ENCODE results near the gene MT2A. TPM values are rescaled to one million over a fixed set of nuclear protein-coding genes. Genes with fewer than 3 reads are reported as not detected.

The MT2A gene
- total RNA-seq, 1 donor: 33.7 TPM

- TF ChIP-seq CTCF (IDR thresholded peaks at IDR 0.05; ENCODE audit: extremely low read depth, low read depth, low read length): no peak
- H3K79me2 ChIP-seq (ENCODE audit: insufficient read depth, low read length): no peaks in the 10 kb centered on the region
- peak overlapping the region; percentile 3 for H3K4me3 ChIP-seq (ENCODE audit: insufficient read depth, low read length)
- no peaks in the 10 kb centered on the region for H3K9me3 ChIP-seq (ENCODE audit: low read depth, low read length)
- no peak for DNase-seq (ENCODE audit: insufficient read length, low spot score, missing footprints)
- H4K20me1 ChIP-seq (ENCODE audit: insufficient read depth, low read length): no peaks in the 10 kb centered on the region
- peak overlapping the region; percentile 83 for H3K4me2 ChIP-seq (ENCODE audit: insufficient read depth, low read length)
- H3K4me1 ChIP-seq (ENCODE audit: insufficient read depth, low read length): peaks cover 77% of the 10 kb centered on the region
- no peaks in the 10 kb centered on the region for H3K36me3 ChIP-seq (ENCODE audit: insufficient read depth, low read length)
- H3K27ac ChIP-seq (ENCODE audit: low read depth, low read length): peak overlapping the region; percentile 98
- H2AFZ ChIP-seq (ENCODE audit: low read length): peak overlapping the region; percentile 14
- no peaks in the 10 kb centered on the region for H3K27me3 ChIP-seq (ENCODE audit: insufficient read depth, low read length)
Observed at GRCh38 chr16:56611281-56611833, 3.0 kb downstream of the MT2A start.

GRCh38 chr16:56613706-56614105, 5.3 kb downstream of the MT2A start:
- no peak overlapping the region for H3K4me2 ChIP-seq (ENCODE audit: insufficient read depth, low read length)
- peak overlapping the region; percentile 65 for H3K27ac ChIP-seq (ENCODE audit: low read depth, low read length)
- no peaks in the 10 kb centered on the region for H3K27me3 ChIP-seq (ENCODE audit: insufficient read depth, low read length)
- no peak overlapping the region for H2AFZ ChIP-seq (ENCODE audit: low read length)
- no peaks in the 10 kb centered on the region for H3K9me3 ChIP-seq (ENCODE audit: low read depth, low read length)
- DNase-seq (ENCODE audit: insufficient read length, low spot score, missing footprints): no peak
- H3K36me3 ChIP-seq (ENCODE audit: insufficient read depth, low read length): no peaks in the 10 kb centered on the region
- TF ChIP-seq CTCF (IDR thresholded peaks at IDR 0.05; ENCODE audit: extremely low read depth, low read depth, low read length): no peak
- H3K79me2 ChIP-seq (ENCODE audit: insufficient read depth, low read length): no peaks in the 10 kb centered on the region
- H4K20me1 ChIP-seq (ENCODE audit: insufficient read depth, low read length): no peaks in the 10 kb centered on the region
- H3K4me1 ChIP-seq (ENCODE audit: insufficient read depth, low read length): peaks cover 65% of the 10 kb centered on the region
- H3K4me3 ChIP-seq (ENCODE audit: insufficient read depth, low read length): no peak overlapping the region

GRCh38 chr16:56614549-56614991, 6.2 kb downstream of the MT2A start:
- Histone ChIP-seq H3K27me3 (ENCODE audit: insufficient read depth, low read length) (no peaks in the 10 kb centered on the region), H3K4me3 (ENCODE audit: insufficient read depth, low read length) (no peak overlapping the region), H3K79me2 (ENCODE audit: insufficient read depth, low read length) (no peaks in the 10 kb centered on the region), H3K4me1 (ENCODE audit: insufficient read depth, low read length) (peaks cover 57% of the 10 kb centered on the region), H2AFZ (ENCODE audit: low read length) (no peak overlapping the region), H4K20me1 (ENCODE audit: insufficient read depth, low read length) (no peaks in the 10 kb centered on the region), H3K36me3 (ENCODE audit: insufficient read depth, low read length) (no peaks in the 10 kb centered on the region), H3K9me3 (ENCODE audit: low read depth, low read length) (no peaks in the 10 kb centered on the region), H3K27ac (ENCODE audit: low read depth, low read length) (peak overlapping the region; percentile 65), H3K4me2 (ENCODE audit: insufficient read depth, low read length) (peak overlapping the region; percentile 12)
- DNase-seq (ENCODE audit: insufficient read length, low spot score, missing footprints): peak; percentile 89
- no peak for TF ChIP-seq CTCF (IDR thresholded peaks at IDR 0.05; ENCODE audit: extremely low read depth, low read depth, low read length)

GRCh38 chr16:56615353-56615752, 7.0 kb downstream of the MT2A start:
- peaks cover 51% of the 10 kb centered on the region for H3K4me1 ChIP-seq (ENCODE audit: insufficient read depth, low read length)
- no peaks in the 10 kb centered on the region for H3K27me3 ChIP-seq (ENCODE audit: insufficient read depth, low read length)
- no peak for TF ChIP-seq CTCF (IDR thresholded peaks at IDR 0.05; ENCODE audit: extremely low read depth, low read depth, low read length)
- no peaks in the 10 kb centered on the region for H3K79me2 ChIP-seq (ENCODE audit: insufficient read depth, low read length)
- H3K9me3 ChIP-seq (ENCODE audit: low read depth, low read length): no peaks in the 10 kb centered on the region
- H2AFZ ChIP-seq (ENCODE audit: low read length): no peak overlapping the region
- no peak for DNase-seq (ENCODE audit: insufficient read length, low spot score, missing footprints)
- no peak overlapping the region for H3K4me3 ChIP-seq (ENCODE audit: insufficient read depth, low read length)
- H4K20me1 ChIP-seq (ENCODE audit: insufficient read depth, low read length): no peaks in the 10 kb centered on the region
- H3K36me3 ChIP-seq (ENCODE audit: insufficient read depth, low read length): no peaks in the 10 kb centered on the region
- peak overlapping the region; percentile 65 for H3K27ac ChIP-seq (ENCODE audit: low read depth, low read length)
- H3K4me2 ChIP-seq (ENCODE audit: insufficient read depth, low read length): peak overlapping the region; percentile 12
